ENCODE data around the gene SORCS3. TPM values are rescaled to one million over a fixed set of nuclear protein-coding genes. Genes with fewer than 3 reads are reported as not detected.

SORCS3 gene
- polyA plus RNA-seq, 3 donors: not detected

GRCh38 chr10:105010411-105011121 lies 369.5 kb downstream of the SORCS3 start:
- Mint-ChIP-seq H3K27ac (no peak overlapping the region), H3K4me1 (no peaks in the 10 kb centered on the region), H3K27me3 (ENCODE audit: low read depth in 3 of 3) (no peaks in the 10 kb centered on the region), H3K4me3 (no peak overlapping the region), H3K9me3 (peaks cover 0 to 5% (median 1%) of the 10 kb centered on the region in 7 donors), H3K36me3 (no peaks in the 10 kb centered on the region)
- Histone ChIP-seq H3K9me3 (replicated peaks in 1 of 2; ENCODE audit: control insufficient read depth in 1 of 2, insufficient read depth in 1 of 2, low read length in 2 of 2) (no peaks in the 10 kb centered on the region), H2AFZ (ENCODE audit: insufficient read depth, low read depth, low read length, poor library complexity, severe bottlenecking) (no peak overlapping the region), H3K27ac (ENCODE audit: low read depth in 1 of 2, low read length in 2 of 2) (no peak overlapping the region), H3K36me3 (replicated peaks in 1 of 2; ENCODE audit: control insufficient read depth in 1 of 2, insufficient read depth in 2 of 2, low read length in 2 of 2) (no peaks in the 10 kb centered on the region), H3K4me3 (replicated peaks in 1 of 3; ENCODE audit: low read depth in 2 of 3, low read length in 3 of 3) (no peak overlapping the region), H3K4me2 (replicated peaks; ENCODE audit: extremely low read depth, low read length, poor library complexity, severe bottlenecking) (no peak overlapping the region), H3K4me1 (ENCODE audit: control insufficient read depth in 1 of 2, insufficient read depth in 2 of 2, low read length in 2 of 2) (no peaks in the 10 kb centered on the region), H3K27me3 (ENCODE audit: control insufficient read depth in 2 of 2, insufficient read depth in 2 of 2, low read length in 2 of 2) (no peaks in the 10 kb centered on the region), H3K9ac (ENCODE audit: insufficient read depth, low read length, poor library complexity, severe bottlenecking) (no peak overlapping the region), H4K20me1 (ENCODE audit: insufficient read depth, low read length) (no peaks in the 10 kb centered on the region), H3K79me2 (ENCODE audit: insufficient read depth, low read length) (no peaks in the 10 kb centered on the region)
- TF ChIP-seq CTCF (IDR thresholded peaks at IDR 0.05): no peak
- intact Hi-C loops (cut with micrococcal nuclease): no loop called here
- DNase-seq: no peak
- 100% methylated on average over 1 of the region's 2 CpGs for WGBS (ENCODE audit: insufficient coverage)

- Histone ChIP-seq H3K9ac (ENCODE audit: insufficient read depth, low read length, poor library complexity, severe bottlenecking) (no peak overlapping the region), H3K27me3 (ENCODE audit: control insufficient read depth in 2 of 2, insufficient read depth in 2 of 2, low read length in 2 of 2) (no peaks in the 10 kb centered on the region), H3K4me3 (replicated peaks in 1 of 3; ENCODE audit: low read depth in 2 of 3, low read length in 3 of 3) (no peak overlapping the region), H3K27ac (ENCODE audit: low read depth in 1 of 2, low read length in 2 of 2) (no peak overlapping the region), H3K79me2 (ENCODE audit: insufficient read depth, low read length) (no peaks in the 10 kb centered on the region), H3K9me3 (replicated peaks in 1 of 2; ENCODE audit: control insufficient read depth in 1 of 2, insufficient read depth in 1 of 2, low read length in 2 of 2) (no peaks in the 10 kb centered on the region), H2AFZ (ENCODE audit: insufficient read depth, low read depth, low read length, poor library complexity, severe bottlenecking) (no peak overlapping the region), H3K4me1 (ENCODE audit: control insufficient read depth in 1 of 2, insufficient read depth in 2 of 2, low read length in 2 of 2) (no peaks in the 10 kb centered on the region), H4K20me1 (ENCODE audit: insufficient read depth, low read length) (no peaks in the 10 kb centered on the region), H3K4me2 (replicated peaks; ENCODE audit: extremely low read depth, low read length, poor library complexity, severe bottlenecking) (no peak overlapping the region), H3K36me3 (replicated peaks in 1 of 2; ENCODE audit: control insufficient read depth in 1 of 2, insufficient read depth in 2 of 2, low read length in 2 of 2) (no peaks in the 10 kb centered on the region)
- 83% methylated on average over 1 of the region's 2 CpGs for WGBS (ENCODE audit: insufficient coverage)
- H3K27ac Mint-ChIP-seq: no peak overlapping the region
- intact Hi-C loops (cut with micrococcal nuclease): no loop called here
- peaks cover 0 to 3% (median 0%) of the 10 kb centered on the region in 7 donors for H3K9me3 Mint-ChIP-seq
- no peaks in the 10 kb centered on the region for H3K27me3 Mint-ChIP-seq (ENCODE audit: low read depth in 3 of 3)
- no peak for DNase-seq
- no peak overlapping the region for H3K4me3 Mint-ChIP-seq
- no peaks in the 10 kb centered on the region for H3K4me1 Mint-ChIP-seq
- no peaks in the 10 kb centered on the region for H3K36me3 Mint-ChIP-seq
- TF ChIP-seq CTCF (IDR thresholded peaks at IDR 0.05): no peak
Observed at GRCh38 chr10:105017116-105017515, 376.0 kb downstream of the SORCS3 start.
